Lung (tissue), 12 donors: ENCODE results near the gene GSDME. TPM values are rescaled to one million over a fixed set of nuclear protein-coding genes. Genes with fewer than 3 reads are reported as not detected.
"Not testable (repeated sequence)": the region's sequence is repeated elsewhere in the genome, so short reads cannot be mapped to it uniquely, and the experiment has no call there.

Source experiments
- ATAC-seq: fragments of 200-7000 bp; cut with Tn5 transposase; one replicate; pipeline ENCODE4 v1.9.1; 2020; ENCODE audit warnings: moderate number of reproducible peaks; ENCODE audit not compliant: insufficient read depth, low FRiP score
- DNase-seq, 3 donors: peaks; one replicate each; pipeline ENCODE4 v3.0.0-alpha.2; 2013 to 2017
- H3K27ac ChIP-seq, 2 donors: one replicate each; pipeline ENCODE4 v1.5.1; 2013; ENCODE audit warnings: mild to moderate bottlenecking in 2 of 2, moderate library complexity in 2 of 2, control low read depth in 1 of 2, inconsistent platforms in 1 of 2, low read depth in 1 of 2, low read length in 1 of 2
- H3K27me3 ChIP-seq, 3 donors: one replicate each; pipeline ENCODE4 v1.5.1; 2013; ENCODE audit warnings: low read length in 2 of 3; ENCODE audit not compliant: control insufficient read depth in 3 of 3, insufficient read depth in 3 of 3
- H3K36me3 ChIP-seq, 4 donors: one replicate each; pipeline ENCODE4 v1.5.1; 2013; ENCODE audit warnings: low read length in 4 of 4, mild to moderate bottlenecking in 1 of 4, moderate library complexity in 1 of 4; ENCODE audit not compliant: control insufficient read depth in 4 of 4, insufficient read depth in 4 of 4
- H3K4me1 ChIP-seq, 5 donors: one replicate each; pipeline ENCODE4 v1.5.1; 2013; ENCODE audit warnings: low read length in 5 of 5, mild to moderate bottlenecking in 2 of 5, moderate library complexity in 1 of 5; ENCODE audit not compliant: control insufficient read depth in 5 of 5, insufficient read depth in 5 of 5
- H3K4me3 ChIP-seq: one replicate; pipeline ENCODE4 v1.5.1; 2013; ENCODE audit warnings: mild to moderate bottlenecking, control low read depth, moderate library complexity
- H3K9ac ChIP-seq, 2 donors: one replicate each; pipeline ENCODE4 v1.5.1; 2013; ENCODE audit warnings: low read length in 2 of 2, control low read depth in 1 of 2; ENCODE audit not compliant: insufficient read depth in 1 of 2
- H3K9me3 ChIP-seq, 4 donors: one replicate each; pipeline ENCODE4 v1.5.1; 2013; ENCODE audit warnings: low read length in 3 of 4, mild to moderate bottlenecking in 1 of 4, moderate library complexity in 1 of 4; ENCODE audit not compliant: control insufficient read depth in 4 of 4, insufficient read depth in 3 of 4
- CTCF ChIP-seq: IDR thresholded peaks from 2 replicates; pipeline ENCODE4 v1.5.1; 2012; ENCODE audit warnings: mild to moderate bottlenecking; ENCODE audit errors: control extremely low read depth, extremely low read depth
- WGBS, 2 donors: extraction: QIAGEN DNeasy Blood & Tissue Kit; methylation state at CpG; one replicate each; pipeline ENCODE4 v1.1.7; 2013; 5-methylcytosine and 5-hydroxymethylcytosine counted together
- polyA plus RNA-seq, 2 donors: library from polyadenylated mRNA; stranded (reverse); fragments of 200-250 nt; gene quantifications; one replicate each; pipeline ENCODE4 v1.2.1, GENCODE V29; 2013
- total RNA-seq, 2 donors: library from RNA; depleted of rRNA in 1 of 2; stranded (reverse); fragments of >200 nt in 1 of 2; gene quantifications; one replicate each; pipeline ENCODE4 v1.2.1, GENCODE V29; 2014 to 2021
- donor health status: control.
- donor health status: control.
- donor health status: Bipolar disorder and iron deficiency.
- donor health status: healthy.
- donor health status: DM: yes; HTN: yes; CAD: no.

GSDME gene
- total and polyA plus RNA-seq, 4 donors = 3.0 to 16.6 (median 11.4) TPM

- Histone ChIP-seq H3K4me1 (peaks cover 0 to 3% (median 0%) of the 10 kb centered on the region in 5 donors), H3K36me3 (peaks cover 0 to 4% (median 1%) of the 10 kb centered on the region in 4 donors), H3K9me3 (no peaks in the 10 kb centered on the region), H3K4me3 (no peak overlapping the region), H3K27ac (no peak overlapping the region), H3K9ac (no peak overlapping the region), H3K27me3 (peaks cover 0 to 3% (median 0%) of the 10 kb centered on the region in 3 donors)
- DNase-seq = no peak
- ATAC-seq = no peak
- TF ChIP-seq CTCF = no peak
- 89 to 90% methylated on average over 4 of the region's 4 CpGs for WGBS, 2 donors
Measured at GRCh38 chr7:24797270-24797669, 40.0 kb upstream of the GSDME start.

- no peak for TF ChIP-seq CTCF
- no peak overlapping the region for H3K27ac ChIP-seq
- H3K4me1 ChIP-seq = peaks cover 0 to 3% (median 0%) of the 10 kb centered on the region in 5 donors
- no peaks in the 10 kb centered on the region for H3K36me3 ChIP-seq
- H3K4me3 ChIP-seq = no peak overlapping the region
- DNase-seq (no peak), ATAC-seq (no peak)
- WGBS, 2 donors = 88 to 95% methylated on average over 9 of the region's 9 CpGs
- no peak overlapping the region for H3K9ac ChIP-seq
- H3K9me3 ChIP-seq = no peaks in the 10 kb centered on the region
- H3K27me3 ChIP-seq = peaks cover 0 to 3% (median 0%) of the 10 kb centered on the region in 3 donors
Measured at GRCh38 chr7:24795407-24795767, 38.1 kb upstream of the GSDME start.

- WGBS, 2 donors = 94 to 95% methylated on average over 22 of the region's 22 CpGs
- DNase-seq, ATAC-seq: not testable (repeated sequence)
Measured at GRCh38 chr7:24794751-24795406, 37.6 kb upstream of the GSDME start.

GRCh38 chr7:24793982-24794648, 36.9 kb upstream of the GSDME start:
- ATAC-seq (no peak), DNase-seq (no peak)
- H3K4me3 ChIP-seq = no peak overlapping the region
- no peaks in the 10 kb centered on the region for H3K9me3 ChIP-seq
- no peak overlapping the region for H3K9ac ChIP-seq
- no peak for TF ChIP-seq CTCF
- no peak overlapping the region for H3K27ac ChIP-seq
- WGBS, 2 donors = 70 to 85% methylated on average over 9 of the region's 9 CpGs
- no peaks in the 10 kb centered on the region for H3K27me3 ChIP-seq
- no peaks in the 10 kb centered on the region for H3K36me3 ChIP-seq
- H3K4me1 ChIP-seq = peaks cover 0 to 3% (median 0%) of the 10 kb centered on the region in 5 donors

More at GRCh38 chr7:24794751-24795406, 37.6 kb upstream of the GSDME start:
- not testable (repeated sequence) for H3K4me1 ChIP-seq, H3K9me3 ChIP-seq, H3K27ac ChIP-seq, H3K9ac ChIP-seq, H3K27me3 ChIP-seq, H3K4me3 ChIP-seq, H3K36me3 ChIP-seq
